Measurements from ENCODE around the gene TRIML1.

TRIML1 gene, protein sequence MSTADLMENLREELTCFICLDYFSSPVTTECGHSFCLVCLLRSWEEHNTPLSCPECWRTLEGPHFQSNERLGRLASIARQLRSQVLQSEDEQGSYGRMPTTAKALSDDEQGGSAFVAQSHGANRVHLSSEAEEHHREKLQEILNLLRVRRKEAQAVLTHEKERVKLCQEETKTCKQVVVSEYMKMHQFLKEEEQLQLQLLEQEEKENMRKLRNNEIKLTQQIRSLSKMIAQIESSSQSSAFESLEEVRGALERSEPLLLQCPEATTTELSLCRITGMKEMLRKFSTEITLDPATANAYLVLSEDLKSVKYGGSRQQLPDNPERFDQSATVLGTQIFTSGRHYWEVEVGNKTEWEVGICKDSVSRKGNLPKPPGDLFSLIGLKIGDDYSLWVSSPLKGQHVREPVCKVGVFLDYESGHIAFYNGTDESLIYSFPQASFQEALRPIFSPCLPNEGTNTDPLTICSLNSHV

DNA sequence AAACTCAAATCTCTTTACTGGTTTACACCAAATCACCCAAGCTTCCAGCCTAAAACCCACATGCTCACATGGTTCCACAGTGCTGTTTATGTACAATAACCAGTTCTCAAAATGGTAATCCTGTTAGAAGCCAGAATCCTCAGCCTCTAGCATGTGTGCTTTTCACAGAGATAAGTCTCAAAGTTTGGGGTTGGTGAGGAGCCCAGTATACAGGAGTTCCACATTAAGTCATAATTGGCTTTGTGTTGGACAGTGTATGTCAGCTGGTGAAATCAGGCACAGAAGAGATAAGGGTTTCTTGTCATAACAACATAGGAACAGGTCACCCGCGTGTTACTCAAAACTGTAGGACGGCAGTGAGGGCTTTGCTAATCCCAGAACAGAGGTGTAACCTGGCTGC lies at the start of gene TRIML1:
TSS of gene TRIML1 (plus strand) at position 301 of the 400 bp plus-strand sequence. CDS start 118 bp downstream, outside the sequence.
- no peak for DNase-seq (ENCODE audit: low read depth)

DNA sequence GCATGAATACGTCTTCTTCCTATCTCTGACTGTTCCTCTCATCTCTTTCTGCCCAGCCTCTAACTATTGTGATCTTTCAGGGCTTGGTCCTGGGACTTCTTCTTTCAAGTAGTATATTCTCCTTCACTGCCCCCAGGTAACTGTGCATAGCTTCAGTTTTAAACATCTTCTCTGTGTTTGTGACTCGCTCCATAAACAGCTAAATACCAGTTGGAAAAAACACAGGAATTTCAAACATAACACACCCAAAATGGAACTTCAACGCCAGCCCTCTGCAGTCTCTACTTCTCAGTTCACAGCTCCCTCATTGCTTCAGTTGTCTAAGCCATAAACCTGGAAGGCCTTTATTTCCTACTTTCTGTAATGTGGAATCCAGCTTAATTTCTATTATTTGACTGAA lies 46.4 kb upstream of the TRIML1 start:
- DNase-seq (ENCODE audit: low read depth) = no peak

DNA sequence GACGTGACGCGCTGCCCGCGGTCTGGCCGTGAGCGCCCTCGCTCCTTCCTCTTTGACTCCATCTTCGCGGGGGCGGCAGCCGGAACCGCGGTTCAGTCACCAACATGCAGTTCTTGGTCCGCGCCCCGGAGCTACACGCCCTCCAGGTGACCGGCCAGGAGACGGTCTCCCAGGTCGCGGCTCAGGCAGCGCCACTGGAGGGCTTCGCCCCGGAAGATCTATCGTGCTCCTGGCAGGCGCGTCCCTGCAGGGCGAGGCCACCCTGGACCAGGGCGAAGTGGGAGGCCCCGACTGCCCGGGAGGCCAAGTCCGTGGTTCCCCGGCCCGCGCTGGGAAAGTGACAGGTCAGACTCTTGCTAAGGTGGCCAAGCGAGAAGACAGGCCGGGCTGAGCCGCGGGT lies 32.8 kb upstream of the TRIML1 start:
- no peak for DNase-seq (ENCODE audit: low read depth)

DNA sequence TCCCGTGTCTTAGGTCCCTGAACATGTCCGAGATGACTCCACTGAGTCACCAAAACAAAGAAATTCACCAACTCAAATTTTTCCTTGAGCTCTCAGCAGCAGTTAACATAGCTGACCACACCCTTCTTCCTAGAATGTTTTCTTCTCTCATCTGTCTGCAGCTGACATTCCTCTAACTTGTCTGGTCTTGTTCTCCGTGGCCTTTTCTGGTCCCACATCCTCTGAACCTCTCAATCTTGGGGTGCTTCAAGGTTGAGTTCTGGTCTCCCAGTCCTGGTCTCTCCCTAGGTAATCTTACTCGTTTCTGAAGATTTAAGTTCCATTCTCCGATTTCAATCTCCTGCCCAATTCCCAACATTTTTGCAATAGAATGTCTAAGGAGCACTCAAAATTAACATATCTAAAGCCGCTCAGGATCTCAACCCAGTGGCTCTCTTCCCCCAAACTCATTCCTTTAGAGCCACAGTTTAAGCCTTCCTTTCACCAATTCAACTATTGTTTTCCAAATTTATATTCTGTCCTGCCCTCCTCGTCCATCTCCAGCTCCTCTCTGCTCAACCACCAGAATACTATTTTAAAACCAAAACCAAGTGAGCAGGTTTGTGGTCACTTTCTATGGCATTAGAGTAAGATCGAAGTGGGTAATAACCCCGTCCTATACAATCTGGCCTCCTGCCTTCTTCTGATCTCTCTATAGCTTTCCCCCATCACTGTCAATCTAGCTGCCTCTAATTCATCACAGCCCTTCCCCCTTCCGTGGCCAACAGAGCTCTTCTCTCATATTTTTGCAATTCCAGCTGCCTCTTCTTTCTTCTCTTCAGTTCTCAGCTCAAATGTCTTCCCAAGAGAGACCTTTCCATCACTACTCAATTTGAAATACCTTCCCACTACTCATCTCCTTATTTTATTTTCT lies 31.1 kb upstream of the TRIML1 start:
- DNase-seq (ENCODE audit: low read depth) = no peak

DNA sequence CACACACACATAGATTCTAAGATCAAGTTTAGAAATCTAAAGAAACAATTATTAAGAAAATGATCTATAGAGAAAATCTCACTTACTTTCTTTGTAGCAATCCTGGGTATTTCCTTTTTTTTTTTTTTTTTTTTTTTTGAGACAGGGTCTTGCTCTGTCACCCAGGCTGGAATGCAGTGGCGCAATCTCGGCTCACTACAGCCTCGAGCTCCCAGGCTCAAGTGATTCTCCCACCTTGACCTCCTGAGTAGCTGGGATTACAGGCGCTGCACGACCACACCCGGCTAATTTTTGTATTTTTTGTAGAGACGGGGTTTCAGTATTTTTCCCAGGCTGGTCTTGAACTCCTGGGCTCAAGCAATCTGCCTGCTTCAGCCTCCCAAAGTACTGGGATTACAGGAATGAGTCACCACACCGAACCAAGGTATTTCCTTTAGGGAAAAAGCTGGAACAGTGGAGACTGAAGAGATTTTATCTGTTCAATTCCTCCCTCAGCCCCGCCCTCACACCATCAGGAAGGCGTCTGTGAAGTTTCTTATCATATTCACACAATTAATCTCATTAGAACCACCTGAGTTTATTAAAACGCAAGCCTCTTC lies 30.0 kb upstream of the TRIML1 start, which contains the start of gene TRIML2:
TSS of gene TRIML2 (minus strand) at position 447 of the 599 bp plus-strand sequence. CDS start 4,235 bp downstream, outside the sequence.
- DNase-seq (ENCODE audit: low read depth) = no peak

DNA sequence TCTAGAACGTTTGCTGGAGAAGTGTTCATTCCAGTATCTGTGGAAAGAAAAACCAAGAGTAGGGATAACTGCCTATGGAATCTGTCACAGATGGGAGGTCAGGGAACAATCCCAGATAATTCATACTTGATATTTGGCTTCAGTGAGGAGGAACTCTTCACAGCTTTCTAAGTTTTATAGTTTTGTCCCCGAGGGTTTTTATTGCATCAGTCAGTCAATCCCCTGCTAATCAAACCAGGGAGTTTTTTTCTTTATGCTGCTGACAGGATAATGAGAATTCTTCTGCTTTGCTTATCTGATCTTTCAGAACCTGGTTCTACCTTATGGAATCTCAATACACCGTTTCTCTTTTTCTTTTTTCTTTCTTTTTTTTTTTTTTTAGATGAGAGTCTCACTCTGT lies 29.2 kb upstream of the TRIML1 start:
- DNase-seq (ENCODE audit: low read depth) = no peak

DNA sequence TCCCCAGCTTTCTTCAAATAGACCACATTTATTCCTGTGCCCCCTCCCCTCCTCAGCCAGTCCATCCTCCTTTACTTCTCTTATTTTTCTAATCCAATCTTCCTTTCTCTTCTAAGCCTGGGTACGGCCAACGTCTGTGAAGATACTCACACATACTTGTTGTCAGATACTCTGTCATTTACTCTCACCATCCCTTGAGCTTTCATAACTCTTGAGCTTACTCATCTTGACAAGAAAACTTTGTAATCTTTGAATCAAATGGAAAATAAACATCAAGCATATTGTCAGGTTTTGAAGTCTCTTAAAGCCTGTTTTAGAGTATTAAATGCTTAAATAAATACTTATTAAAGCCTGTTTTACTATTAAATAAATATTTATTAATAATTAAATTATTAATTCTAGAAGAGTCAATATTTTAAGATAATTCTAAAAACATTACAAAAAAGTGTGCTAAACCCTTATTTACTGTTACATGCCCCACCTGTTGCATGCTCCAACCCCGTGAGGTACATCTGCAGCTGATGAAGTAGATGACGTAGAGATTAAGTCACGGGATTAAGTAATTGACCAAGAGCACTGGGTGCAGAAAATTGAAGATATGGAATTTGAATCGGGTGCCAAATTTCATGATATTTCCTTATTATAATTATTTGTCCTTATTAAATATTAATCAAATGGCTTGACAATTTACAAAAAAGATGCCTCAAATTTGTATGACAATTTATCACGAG lies 28.3 kb upstream of the TRIML1 start:
- DNase-seq (ENCODE audit: low read depth) = no peak

DNA sequence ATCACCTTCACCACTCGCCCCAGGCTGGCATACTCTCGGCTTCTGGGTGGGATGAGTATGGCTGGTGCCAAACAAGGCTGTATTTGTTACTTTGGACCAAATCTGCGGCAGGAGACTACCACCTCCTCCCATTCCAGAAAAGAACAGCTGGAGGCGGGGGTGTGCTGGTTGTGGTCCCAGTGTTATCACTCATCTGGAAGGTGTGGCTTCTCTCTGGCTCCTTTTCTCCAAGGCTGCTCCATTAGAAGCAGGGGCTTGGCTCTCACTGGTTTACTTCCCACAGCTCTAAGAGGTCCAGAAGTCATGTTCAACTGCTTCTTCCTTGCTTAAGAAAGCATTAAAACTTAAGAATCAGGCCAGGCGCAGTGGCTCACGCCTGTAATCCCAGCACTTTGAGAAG lies 27.3 kb upstream of the TRIML1 start:
- no peak for DNase-seq (ENCODE audit: low read depth)

DNA sequence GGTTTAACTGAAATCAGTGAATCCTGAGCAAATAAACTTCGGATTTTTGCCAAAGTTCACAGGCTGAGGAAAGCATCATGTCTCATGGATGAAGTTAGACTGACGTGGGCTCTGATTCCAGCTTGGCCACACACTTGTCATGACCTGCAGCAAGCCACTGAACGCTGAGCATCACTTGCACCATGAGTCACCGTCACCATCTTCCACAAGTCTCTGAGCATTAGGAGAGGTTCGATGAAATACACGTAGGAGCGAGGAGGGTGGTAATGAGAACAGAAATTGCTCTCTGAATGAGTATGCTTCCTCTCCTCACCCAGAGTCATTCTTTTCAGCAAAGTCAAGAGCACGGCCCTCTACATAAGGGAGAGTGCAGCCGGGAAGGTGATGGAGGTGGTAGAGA lies 26.1 kb upstream of the TRIML1 start:
- no peak for DNase-seq (ENCODE audit: low read depth)

DNA sequence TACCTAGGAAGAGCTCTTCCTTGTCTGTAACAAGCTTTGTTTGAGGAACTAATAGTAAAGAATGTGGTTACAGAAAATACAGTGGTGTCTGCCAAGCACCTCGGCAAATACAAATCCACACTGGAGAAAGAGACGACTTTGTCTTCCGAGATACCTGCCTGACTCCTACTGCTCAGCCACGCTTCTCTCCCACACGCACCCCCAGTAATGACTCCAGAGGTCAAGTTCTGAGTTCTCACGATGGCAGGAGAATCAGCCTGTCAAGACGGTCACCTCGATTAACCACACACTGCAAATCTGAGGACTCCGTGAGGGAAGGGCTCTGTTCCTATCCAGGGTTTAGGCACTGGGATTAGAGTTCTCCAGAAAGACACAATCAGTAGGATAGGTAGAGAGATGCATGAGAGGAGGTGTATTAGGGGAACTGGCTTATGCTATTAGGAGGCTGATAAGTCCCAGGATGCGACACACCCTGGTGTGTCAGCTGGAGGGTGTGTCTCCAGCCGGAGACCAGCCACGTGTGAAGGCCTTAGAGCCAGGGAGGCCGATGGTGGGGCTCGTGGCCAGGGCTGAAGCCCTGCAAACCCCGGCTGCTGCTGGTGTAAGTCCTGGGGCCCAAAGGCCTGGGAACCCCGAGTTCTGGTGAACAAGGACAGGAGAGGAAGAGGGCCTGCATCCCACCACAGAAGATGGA lies 21.5 kb upstream of the TRIML1 start:
- no peak for DNase-seq (ENCODE audit: low read depth)

DNA sequence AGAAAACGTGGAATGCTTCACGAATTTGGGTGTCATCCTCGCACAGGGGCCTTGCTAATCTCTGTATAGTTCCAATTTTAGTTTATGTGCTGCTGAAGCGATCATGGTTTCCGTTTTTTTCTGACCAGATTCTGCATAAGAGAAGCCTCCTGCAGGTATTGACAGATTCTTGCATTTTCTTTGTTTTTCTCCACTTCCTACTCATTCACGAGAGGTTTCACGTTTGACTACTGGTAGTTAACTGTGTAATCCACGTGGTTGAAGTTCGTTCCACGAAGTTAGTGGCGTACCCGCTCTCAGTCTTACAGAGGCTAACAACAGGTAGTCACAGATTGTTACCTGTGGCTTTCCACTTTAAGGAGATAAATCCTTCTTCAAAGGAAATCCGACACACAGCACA lies 17.7 kb upstream of the TRIML1 start:
- no peak for DNase-seq (ENCODE audit: low read depth)

DNA sequence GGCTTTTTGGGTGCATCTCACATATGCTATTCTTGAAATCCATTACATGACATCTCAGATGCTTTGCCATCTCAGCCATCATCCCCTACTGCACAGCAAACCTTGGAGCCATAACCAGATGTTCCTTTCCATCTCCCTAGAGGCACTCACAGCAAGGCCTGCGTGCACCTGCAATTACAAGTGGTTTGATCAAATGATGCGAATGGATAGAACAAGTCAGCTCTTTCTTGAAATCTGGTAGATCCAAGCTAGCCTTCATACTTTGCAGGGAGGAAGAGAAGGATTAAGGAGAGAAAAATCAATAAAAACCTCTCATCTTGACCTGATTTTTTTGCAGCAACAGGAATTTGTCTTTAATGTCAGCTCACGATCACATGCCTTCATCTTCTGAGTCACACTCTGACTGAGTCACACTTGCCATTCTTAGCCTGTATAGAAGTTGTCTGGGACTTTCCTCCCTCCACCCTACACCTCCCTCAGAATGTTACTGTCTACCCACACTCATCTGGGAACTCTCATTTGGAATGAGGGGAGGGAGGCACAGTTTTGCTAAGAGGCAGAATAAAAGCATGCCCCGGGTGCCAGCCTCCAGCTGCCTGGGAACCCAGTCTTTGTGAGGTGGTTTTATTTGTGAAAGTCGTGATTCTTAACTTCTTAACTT lies 11.9 kb upstream of the TRIML1 start:
- DNase-seq (ENCODE audit: low read depth) = no peak

DNA sequence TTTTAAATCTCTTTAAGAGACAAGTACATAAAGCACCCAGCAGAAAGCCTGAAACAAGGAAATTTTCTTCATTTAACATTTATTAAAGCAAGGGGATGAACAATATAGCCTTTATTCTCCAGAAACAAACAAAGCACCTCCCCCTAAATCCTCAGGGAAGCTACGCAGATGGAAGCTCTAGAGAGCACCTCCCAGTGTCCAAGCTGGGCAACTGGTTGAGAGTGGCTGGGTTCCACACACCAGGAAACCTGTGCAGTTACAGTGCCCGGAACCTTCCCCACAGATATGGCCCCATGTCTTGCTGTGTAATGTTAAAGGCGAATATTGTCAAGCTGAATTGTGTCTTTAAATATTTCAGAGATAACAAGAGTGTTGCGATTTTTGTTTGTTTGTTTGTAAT lies 8.9 kb upstream of the TRIML1 start:
- no peak for DNase-seq (ENCODE audit: low read depth)

DNA sequence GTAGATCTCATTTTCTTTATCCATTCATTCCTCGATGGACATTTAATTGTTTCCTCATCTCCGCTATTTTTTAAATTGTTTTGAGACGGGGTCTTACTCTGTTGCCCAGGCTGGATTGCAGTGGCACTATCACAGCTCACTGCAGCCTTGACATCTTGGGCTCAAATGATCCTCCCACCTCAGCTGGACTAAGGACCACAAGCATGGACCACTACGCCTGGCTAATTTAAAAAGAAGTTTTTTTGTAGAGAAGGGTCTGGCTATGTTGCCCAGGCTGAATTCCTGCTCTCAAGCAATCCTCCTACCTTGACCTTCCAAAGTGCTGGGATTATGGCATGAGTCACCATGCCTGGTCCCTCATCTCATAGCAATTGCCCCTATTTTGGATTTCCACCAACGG lies 7.0 kb upstream of the TRIML1 start:
- no peak for DNase-seq (ENCODE audit: low read depth)

DNA sequence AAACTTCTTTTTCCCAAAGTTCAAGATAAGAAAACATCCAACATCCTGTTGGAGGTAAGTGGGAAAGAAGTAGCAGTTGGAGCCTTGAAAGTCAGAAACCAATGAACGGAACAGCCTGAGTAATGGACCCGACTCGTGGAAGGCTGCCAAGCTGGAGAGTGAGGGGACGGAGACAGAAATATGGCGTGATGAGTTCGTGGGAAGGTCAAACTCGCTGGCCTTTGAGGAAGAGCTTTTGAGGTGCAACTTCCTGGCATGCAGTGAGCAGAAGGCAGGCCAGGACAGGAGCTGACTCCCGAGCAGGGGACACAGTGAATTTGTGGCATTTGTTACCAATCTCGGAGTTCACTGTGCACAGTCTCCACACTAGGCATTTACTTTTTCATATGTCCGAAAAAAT lies 1.0 kb upstream of the TRIML1 start:
- DNase-seq (ENCODE audit: low read depth) = no peak

DNA sequence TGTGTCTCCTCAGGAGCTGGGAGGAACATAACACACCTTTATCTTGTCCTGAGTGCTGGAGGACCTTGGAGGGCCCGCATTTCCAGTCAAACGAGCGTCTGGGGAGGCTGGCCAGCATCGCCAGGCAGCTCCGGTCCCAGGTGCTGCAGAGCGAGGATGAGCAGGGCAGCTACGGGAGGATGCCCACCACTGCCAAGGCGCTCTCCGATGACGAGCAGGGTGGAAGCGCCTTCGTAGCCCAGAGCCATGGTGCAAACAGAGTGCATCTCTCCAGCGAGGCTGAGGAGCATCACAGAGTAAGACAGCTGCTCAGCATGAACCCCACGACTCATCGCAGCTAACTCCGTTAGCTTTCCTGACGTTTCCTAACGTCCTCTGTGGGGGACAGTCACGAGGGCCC lies 430 bp downstream of the TRIML1 start:
- no peak for DNase-seq (ENCODE audit: low read depth)

DNA sequence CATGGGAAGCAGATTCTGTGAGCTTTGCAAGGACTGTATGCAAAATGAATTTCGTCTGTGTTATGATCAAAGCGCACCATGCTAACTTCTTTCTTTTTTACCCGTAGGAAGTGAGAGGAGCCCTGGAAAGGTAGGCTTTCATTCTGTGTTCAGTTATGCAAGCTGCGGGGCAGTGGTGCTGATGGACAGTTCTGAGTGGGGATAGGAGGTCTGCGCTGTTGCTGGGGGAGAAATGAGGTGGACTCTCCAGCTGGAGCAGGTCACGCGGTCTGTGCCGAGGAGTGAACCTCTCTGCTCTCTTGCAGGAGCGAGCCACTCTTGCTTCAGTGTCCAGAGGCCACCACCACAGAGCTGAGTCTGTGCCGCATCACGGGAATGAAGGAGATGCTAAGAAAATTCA lies 4.5 kb downstream of the TRIML1 start:
- DNase-seq (ENCODE audit: low read depth) = no peak

DNA sequence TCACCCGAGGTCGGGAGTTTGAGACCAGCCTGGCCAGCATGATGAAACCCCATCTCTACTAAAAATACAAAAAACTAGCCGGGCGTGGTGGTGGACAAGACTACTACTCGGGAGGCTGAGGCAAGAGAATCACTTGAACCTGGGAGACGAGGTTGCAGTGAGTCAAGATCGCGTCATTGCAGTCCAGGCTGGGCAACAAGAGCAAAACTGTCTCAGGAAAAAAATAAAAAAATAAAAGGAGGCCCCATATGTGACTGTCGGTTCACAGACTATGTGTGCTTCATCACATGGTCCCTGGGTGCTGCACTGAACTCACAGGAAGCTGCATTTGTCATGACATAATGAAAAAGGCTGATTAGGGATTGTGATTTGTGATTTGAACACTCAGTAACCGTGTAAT lies 6.4 kb downstream of the TRIML1 start:
- no peak for DNase-seq (ENCODE audit: low read depth)

DNA sequence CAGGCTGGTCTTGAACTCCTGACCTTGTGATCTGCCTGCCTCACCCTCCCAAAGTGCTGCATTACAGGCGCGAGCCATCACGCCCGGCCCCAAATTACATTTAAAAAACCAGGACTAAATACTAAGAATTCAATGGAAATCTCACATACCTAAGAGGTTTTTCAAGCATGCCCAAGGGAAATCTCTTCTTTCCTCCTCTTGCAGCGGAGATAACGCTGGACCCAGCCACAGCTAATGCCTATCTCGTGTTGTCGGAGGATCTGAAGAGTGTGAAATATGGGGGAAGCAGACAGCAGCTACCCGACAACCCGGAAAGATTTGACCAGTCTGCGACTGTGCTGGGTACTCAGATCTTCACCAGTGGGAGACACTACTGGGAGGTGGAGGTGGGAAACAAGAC lies 7.4 kb downstream of the TRIML1 start:
- no peak for DNase-seq (ENCODE audit: low read depth)

DNA sequence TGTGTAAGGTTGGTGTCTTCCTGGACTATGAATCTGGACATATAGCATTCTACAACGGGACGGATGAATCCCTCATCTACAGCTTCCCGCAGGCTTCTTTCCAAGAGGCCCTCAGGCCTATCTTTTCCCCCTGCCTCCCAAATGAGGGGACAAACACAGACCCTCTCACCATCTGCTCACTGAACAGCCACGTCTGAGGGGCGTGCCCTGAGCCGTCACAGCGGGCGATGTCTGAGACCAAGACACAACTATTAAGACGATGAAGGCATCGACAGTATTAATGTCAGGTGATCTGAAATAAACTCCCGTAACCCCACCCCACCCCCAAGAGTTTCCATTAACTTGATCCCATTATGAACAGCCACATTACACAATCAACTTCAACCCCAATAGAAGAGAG lies 7.9 kb downstream of the TRIML1 start:
- no peak for DNase-seq (ENCODE audit: low read depth)

DNA sequence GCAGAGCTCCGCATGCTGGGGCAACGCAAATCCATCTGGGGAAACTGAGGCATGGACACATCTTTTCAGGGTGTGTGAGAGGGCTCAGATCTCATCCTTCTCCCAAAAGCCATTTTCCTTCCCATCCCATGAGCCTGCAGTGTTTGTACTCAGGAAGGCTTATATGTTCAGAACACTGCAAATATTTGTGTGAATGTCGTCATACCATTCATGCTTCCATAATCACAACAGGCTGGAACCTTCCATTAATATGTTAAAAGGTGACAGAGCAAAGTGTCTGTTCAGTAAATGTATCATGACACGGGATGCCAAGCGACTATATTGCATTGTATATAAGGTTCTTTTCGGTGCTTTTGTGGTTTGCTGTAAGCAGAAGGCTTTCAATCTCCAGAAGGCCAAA lies 8.5 kb downstream of the TRIML1 start:
- no peak for DNase-seq (ENCODE audit: low read depth)

Data from stimulated activated CD8-positive, alpha-beta memory T cell treated with anti-CD3 and anti-CD28 coated beads, Interleukin-7, amount 100 ng/mL, for 24 hours (primary cell).